Astrocyte (in vitro differentiated cells and primary cell): ENCODE results near the gene GNAO1.

Experiments used
- CTCF ChIP-seq: IDR thresholded peaks from 2 replicates; pipeline ENCODE4 v1.5.1; 2011; ENCODE audit warnings: low read depth, mild to moderate bottlenecking, inconsistent platforms, low read length, moderate library complexity; ENCODE audit not compliant: insufficient read depth
- EZH2 ChIP-seq: IDR thresholded peaks from 2 replicates; pipeline ENCODE4 v1.6.1; 2012; ENCODE audit warnings: mild to moderate bottlenecking, low read length, inconsistent platforms; ENCODE audit not compliant: insufficient read depth

GRCh38 chr16:56241596-56241995 is 50.3 kb downstream of the GNAO1 start:
- no peak for TF ChIP-seq CTCF
- no peak for TF ChIP-seq EZH2
